ENCODE results near the gene GPI. TPM values are rescaled to one million over a fixed set of nuclear protein-coding genes. Genes with fewer than 3 reads are reported as not detected.

The GPI gene
- total RNA-seq, 1 experiment from 2014 or later: 263 TPM

DNA sequence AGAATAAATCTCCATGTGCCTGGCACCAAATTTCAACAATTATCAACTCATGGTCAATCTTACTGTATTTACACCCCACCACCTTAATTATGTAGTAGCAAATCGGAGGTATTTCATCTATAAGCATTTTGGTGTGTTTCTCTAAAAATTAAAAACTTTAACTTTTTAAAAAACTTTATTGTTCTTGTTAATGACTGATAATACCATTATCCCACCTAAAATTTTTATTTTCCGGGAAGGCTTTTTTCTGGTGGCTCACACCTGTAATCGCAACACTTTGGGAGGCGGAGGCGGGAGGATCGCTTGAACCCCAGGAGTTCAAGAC lies 38.8 kb downstream of the GPI start:
- peaks cover 11% of the 10 kb centered on the region for H3K36me3 ChIP-seq (ENCODE audit: low read depth, low read length)
- H3K79me2 ChIP-seq (ENCODE audit: low read length): peaks cover 40% of the 10 kb centered on the region
- DNase-seq (no peak), ATAC-seq (peak; percentile 8; the same call in 1 of the 2 replicates)
- peak overlapping the region; percentile 93 for H3K4me3 ChIP-seq (ENCODE audit: low read length)
- H2AFZ ChIP-seq (ENCODE audit: low read length): peak overlapping the region; percentile 90
- POLR2A ChIA-PET (ENCODE audit: unreplicated experiment): no interaction called here
- no peak for TF ChIP-seq EZH2phosphoT487 (IDR thresholded peaks at IDR 0.05; ENCODE audit: borderline replicate concordance, low read length)
- TF ChIP-seq EZH2 (IDR thresholded peaks at IDR 0.05; ENCODE audit: low read length, unreplicated experiment): no peak
- TF ChIP-seq, protein P1, sequence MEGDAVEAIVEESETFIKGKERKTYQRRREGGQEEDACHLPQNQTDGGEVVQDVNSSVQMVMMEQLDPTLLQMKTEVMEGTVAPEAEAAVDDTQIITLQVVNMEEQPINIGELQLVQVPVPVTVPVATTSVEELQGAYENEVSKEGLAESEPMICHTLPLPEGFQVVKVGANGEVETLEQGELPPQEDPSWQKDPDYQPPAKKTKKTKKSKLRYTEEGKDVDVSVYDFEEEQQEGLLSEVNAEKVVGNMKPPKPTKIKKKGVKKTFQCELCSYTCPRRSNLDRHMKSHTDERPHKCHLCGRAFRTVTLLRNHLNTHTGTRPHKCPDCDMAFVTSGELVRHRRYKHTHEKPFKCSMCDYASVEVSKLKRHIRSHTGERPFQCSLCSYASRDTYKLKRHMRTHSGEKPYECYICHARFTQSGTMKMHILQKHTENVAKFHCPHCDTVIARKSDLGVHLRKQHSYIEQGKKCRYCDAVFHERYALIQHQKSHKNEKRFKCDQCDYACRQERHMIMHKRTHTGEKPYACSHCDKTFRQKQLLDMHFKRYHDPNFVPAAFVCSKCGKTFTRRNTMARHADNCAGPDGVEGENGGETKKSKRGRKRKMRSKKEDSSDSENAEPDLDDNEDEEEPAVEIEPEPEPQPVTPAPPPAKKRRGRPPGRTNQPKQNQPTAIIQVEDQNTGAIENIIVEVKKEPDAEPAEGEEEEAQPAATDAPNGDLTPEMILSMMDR (conservative IDR thresholded peaks at IDR 0.05; ENCODE audit: low read depth, low read length): no peak
- H3K9me3 ChIP-seq (ENCODE audit: low read length): no peaks in the 10 kb centered on the region
- intact Hi-C loops (cut with micrococcal nuclease): no loop called here
- CTCF ChIA-PET: no interaction called here
- H3F3A ChIP-seq (ENCODE audit: low read length, unreplicated experiment): no peaks in the 10 kb centered on the region
- H3K9me2 ChIP-seq (replicated peaks; ENCODE audit: low read length): no peaks in the 10 kb centered on the region
- BruUV-seq (replicated peaks): no TSS peak
- no peaks in the 10 kb centered on the region for H3K27me3 ChIP-seq (ENCODE audit: low read length)
- H3K4me1 ChIP-seq (ENCODE audit: insufficient read depth, low read length): no peaks in the 10 kb centered on the region
- H3K27ac ChIP-seq (ENCODE audit: low read length): no peak overlapping the region
- H3K4me2 ChIP-seq (ENCODE audit: low read length): peak overlapping the region; percentile 93
- H4K20me1 ChIP-seq (ENCODE audit: low read length): 0 out of 2 replicates have a peak, but pooled peaks cover 3% of the 10 kb centered on the region
- peak overlapping the region; percentile 89 for H3K9ac ChIP-seq (ENCODE audit: low read length)

DNA sequence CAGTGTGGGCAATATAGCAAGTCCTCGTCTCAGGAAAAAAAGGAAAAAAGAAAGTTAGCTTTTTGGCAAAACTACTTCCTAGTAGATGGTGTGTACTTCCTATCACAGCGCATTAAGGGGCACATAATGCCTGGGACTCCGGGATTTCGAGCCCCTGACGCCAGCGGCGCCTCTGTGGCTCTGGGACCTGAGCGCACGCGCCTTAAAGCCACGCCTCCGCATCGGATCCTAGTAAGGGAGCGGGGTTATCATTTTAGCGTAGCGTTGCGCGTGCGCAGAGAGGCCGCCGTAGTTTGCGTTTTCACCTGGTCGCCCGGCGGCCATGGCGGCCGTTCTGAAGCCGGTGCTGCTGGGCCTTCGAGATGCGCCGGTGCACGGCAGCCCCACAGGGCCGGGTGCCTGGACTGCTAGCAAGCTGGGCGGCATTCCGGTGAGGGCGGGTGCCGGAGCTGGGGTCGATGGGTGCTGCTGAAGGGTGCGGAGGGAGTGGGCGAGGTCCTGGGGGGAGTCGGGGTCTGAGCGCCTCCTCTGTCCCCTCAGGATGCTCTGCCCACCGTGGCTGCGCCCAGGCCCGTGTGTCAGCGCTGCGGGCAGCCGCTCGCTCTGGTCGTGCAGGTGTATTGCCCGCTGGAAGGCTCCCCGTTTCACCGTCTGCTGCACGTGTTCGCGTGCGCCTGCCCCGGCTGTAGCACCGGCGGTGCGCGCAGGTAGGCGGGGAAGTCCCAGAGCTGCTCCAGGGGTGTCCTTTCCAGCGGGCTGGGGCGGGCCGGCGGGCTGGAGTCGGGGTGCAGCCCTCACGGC lies 39.3 kb downstream of the GPI start, which contains the start of gene PDCD2L:
Gene PDCD2L, plus strand, starts transcription at position 291 of the 801 bp plus-strand sequence. Its CDS starts 32 bp downstream, at position 323.
- CTCF ChIA-PET: no interaction called here
- H3K36me3 ChIP-seq (ENCODE audit: low read depth, low read length): peaks cover 9% of the 10 kb centered on the region
- TSS peak; percentile 57 for BruUV-seq (replicated peaks)

More for the DNA sequence above, 39.3 kb downstream of the GPI start, which contains the start of gene PDCD2L:
- Histone ChIP-seq H3K9me2 (replicated peaks; ENCODE audit: low read length) (no peaks in the 10 kb centered on the region), H3K4me2 (ENCODE audit: low read length) (peak within 1 kb of the TSS; percentile 93), H2AFZ (ENCODE audit: low read length) (peak within 1 kb of the TSS; percentile 90), H3F3A (ENCODE audit: low read length, unreplicated experiment) (no peaks in the 10 kb centered on the region), H3K27me3 (ENCODE audit: low read length) (no peaks in the 10 kb centered on the region), H3K4me3 (ENCODE audit: low read length) (peak within 1 kb of the TSS; percentile 93), H3K9ac (ENCODE audit: low read length) (peak within 1 kb of the TSS; percentile 89), H3K27ac (ENCODE audit: low read length) (peak within 1 kb of the TSS; percentile 29), H3K9me3 (ENCODE audit: low read length) (no peaks in the 10 kb centered on the region), H3K4me1 (ENCODE audit: insufficient read depth, low read length) (no peaks in the 10 kb centered on the region), H4K20me1 (ENCODE audit: low read length) (0 out of 2 replicates have a peak, but pooled peaks cover 3% of the 10 kb centered on the region), H3K79me2 (ENCODE audit: low read length) (peaks cover 41% of the 10 kb centered on the region)
- POLR2A ChIA-PET (ENCODE audit: unreplicated experiment): no interaction called here
- DNase-seq (peak; percentile 86), ATAC-seq (peak; percentile 88)
- TF ChIP-seq EZH2phosphoT487 (IDR thresholded peaks at IDR 0.05; ENCODE audit: borderline replicate concordance, low read length) (no peak), EZH2 (IDR thresholded peaks at IDR 0.05; ENCODE audit: low read length, unreplicated experiment) (no peak)
- TF ChIP-seq, protein P1 (conservative IDR thresholded peaks at IDR 0.05; ENCODE audit: low read depth, low read length): no peak
- intact Hi-C loops (cut with micrococcal nuclease): no loop called here

All from PC-3 (cell line).